ENCODE measurements around the gene ESM1. TPM values are rescaled to one million over a fixed set of nuclear protein-coding genes. Genes with fewer than 3 reads are reported as not detected.

ESM1 gene
- total and polyA plus RNA-seq, 2 donors (not counting 1 experiment from before 2014, with no cell fraction given) = not detected

DNA sequence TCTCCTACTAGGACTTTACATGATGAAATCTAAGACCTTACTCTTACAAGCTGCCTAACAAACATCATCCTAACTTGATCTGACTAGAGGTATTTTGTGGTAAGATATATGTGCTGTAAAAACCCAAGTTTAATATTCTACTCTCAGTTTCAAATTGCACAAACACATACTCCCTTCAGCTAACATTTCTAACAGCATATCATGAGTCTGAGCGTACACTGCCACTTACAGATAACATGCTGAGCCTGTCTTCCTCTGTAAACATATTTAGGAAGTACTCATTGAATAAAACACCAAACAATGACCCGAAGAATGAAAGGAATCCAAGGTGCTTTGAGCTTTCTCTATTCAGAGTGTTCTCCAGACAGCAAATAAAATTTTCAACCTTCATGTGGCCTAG is 7.9 kb upstream of the ESM1 start:
- intact Hi-C loops (cut with micrococcal nuclease) = no loop called here
- Mint-ChIP-seq H3K4me3 (no peak overlapping the region), H3K27ac (no peak overlapping the region), H3K4me1 (no peaks in the 10 kb centered on the region), H3K27me3 (peaks cover 6% of the 10 kb centered on the region), H3K9me3 (ENCODE audit: insufficient read depth) (no peaks in the 10 kb centered on the region)
- WGBS (ENCODE audit: insufficient coverage) = no CpG with 5 or more reads among the region's 2 CpGs
- Histone ChIP-seq H3K27ac (ENCODE audit: low read length in 2 of 2) (no peak overlapping the region), H3K79me2 (ENCODE audit: control insufficient read depth, insufficient read depth, low read length) (no peaks in the 10 kb centered on the region), H3K9me3 (ENCODE audit: control extremely low read depth in 1 of 3, control insufficient read depth in 2 of 3, insufficient read depth in 1 of 3, low read length in 2 of 3) (no peaks in the 10 kb centered on the region), H3K4me1 (ENCODE audit: control insufficient read depth in 2 of 2, insufficient read depth in 2 of 2, low read length in 2 of 2) (no peaks in the 10 kb centered on the region), H3K27me3 (replicated peaks in 1 of 4; ENCODE audit: control extremely low read depth in 1 of 4, control insufficient read depth in 3 of 4, insufficient read depth in 4 of 4, low read length in 3 of 4) (no peaks in the 10 kb centered on the region), H4K20me1 (ENCODE audit: control insufficient read depth, insufficient read depth, low read length, poor library complexity, severe bottlenecking) (no peaks in the 10 kb centered on the region), H3K4me2 (replicated peaks; ENCODE audit: low read depth, low read length, poor library complexity, severe bottlenecking) (no peak overlapping the region), H2AFZ (ENCODE audit: insufficient read depth, low read depth, low read length, poor library complexity, severe bottlenecking) (no peak overlapping the region), H3K9ac (ENCODE audit: low read length) (no peak overlapping the region), H3K4me3 (ENCODE audit: control extremely low read depth in 1 of 5, extremely low read depth in 1 of 5, insufficient read depth in 1 of 5, low read depth in 2 of 5, low read length in 4 of 5) (no peak overlapping the region), H3K36me3 (replicated peaks in 1 of 2; ENCODE audit: control extremely low read depth in 1 of 2, control insufficient read depth in 1 of 2, extremely low read depth in 1 of 2, insufficient read depth in 2 of 2, low read length in 1 of 2) (no peaks in the 10 kb centered on the region)
- TF ChIP-seq EZH2 (IDR thresholded peaks at IDR 0.05; ENCODE audit: borderline replicate concordance, insufficient read depth, low read depth, low read length, poor library complexity, severe bottlenecking) = no peak
- TF ChIP-seq, protein P1, sequence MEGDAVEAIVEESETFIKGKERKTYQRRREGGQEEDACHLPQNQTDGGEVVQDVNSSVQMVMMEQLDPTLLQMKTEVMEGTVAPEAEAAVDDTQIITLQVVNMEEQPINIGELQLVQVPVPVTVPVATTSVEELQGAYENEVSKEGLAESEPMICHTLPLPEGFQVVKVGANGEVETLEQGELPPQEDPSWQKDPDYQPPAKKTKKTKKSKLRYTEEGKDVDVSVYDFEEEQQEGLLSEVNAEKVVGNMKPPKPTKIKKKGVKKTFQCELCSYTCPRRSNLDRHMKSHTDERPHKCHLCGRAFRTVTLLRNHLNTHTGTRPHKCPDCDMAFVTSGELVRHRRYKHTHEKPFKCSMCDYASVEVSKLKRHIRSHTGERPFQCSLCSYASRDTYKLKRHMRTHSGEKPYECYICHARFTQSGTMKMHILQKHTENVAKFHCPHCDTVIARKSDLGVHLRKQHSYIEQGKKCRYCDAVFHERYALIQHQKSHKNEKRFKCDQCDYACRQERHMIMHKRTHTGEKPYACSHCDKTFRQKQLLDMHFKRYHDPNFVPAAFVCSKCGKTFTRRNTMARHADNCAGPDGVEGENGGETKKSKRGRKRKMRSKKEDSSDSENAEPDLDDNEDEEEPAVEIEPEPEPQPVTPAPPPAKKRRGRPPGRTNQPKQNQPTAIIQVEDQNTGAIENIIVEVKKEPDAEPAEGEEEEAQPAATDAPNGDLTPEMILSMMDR (IDR thresholded peaks at IDR 0.05) = no peak
- DNase-seq (no peak), ATAC-seq (ENCODE audit: low read depth) (no peak)
- ChIA-PET POLR2A (no interaction called here), CTCF (no interaction called here)

DNA sequence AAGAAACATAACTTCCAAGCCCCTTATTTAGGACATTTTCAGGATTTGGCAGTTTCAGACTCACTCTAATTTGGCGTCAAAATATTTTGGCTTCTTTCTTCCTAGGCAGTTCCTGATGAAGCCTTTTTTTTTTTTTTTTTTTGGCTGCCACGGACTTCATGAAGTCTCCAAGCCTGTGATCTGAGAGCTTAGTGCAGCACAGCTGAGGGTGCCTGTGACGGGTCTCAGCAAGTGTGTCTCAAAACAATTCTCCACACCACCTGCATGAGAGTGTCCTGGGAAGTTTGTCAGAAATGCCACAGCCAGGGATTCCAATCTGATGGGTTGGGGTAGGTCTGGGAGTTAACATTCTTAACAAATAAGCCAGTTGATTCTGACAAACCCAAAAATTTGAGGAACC is 6.0 kb upstream of the ESM1 start:
- TF ChIP-seq EZH2 (IDR thresholded peaks at IDR 0.05; ENCODE audit: borderline replicate concordance, insufficient read depth, low read depth, low read length, poor library complexity, severe bottlenecking) = no peak
- TF ChIP-seq, protein P1 (IDR thresholded peaks at IDR 0.05) = no peak
- intact Hi-C loops (cut with micrococcal nuclease) = no loop called here
- Histone ChIP-seq H3K9ac (ENCODE audit: low read length) (no peak overlapping the region), H3K79me2 (ENCODE audit: control insufficient read depth, insufficient read depth, low read length) (no peaks in the 10 kb centered on the region), H3K27me3 (replicated peaks in 1 of 4; ENCODE audit: control extremely low read depth in 1 of 4, control insufficient read depth in 3 of 4, insufficient read depth in 4 of 4, low read length in 3 of 4) (no peaks in the 10 kb centered on the region), H3K4me3 (ENCODE audit: control extremely low read depth in 1 of 5, extremely low read depth in 1 of 5, insufficient read depth in 1 of 5, low read depth in 2 of 5, low read length in 4 of 5) (no peak overlapping the region), H3K9me3 (ENCODE audit: control extremely low read depth in 1 of 3, control insufficient read depth in 2 of 3, insufficient read depth in 1 of 3, low read length in 2 of 3) (no peaks in the 10 kb centered on the region), H3K4me2 (replicated peaks; ENCODE audit: low read depth, low read length, poor library complexity, severe bottlenecking) (no peak overlapping the region), H3K36me3 (replicated peaks in 1 of 2; ENCODE audit: control extremely low read depth in 1 of 2, control insufficient read depth in 1 of 2, extremely low read depth in 1 of 2, insufficient read depth in 2 of 2, low read length in 1 of 2) (no peaks in the 10 kb centered on the region), H3K4me1 (ENCODE audit: control insufficient read depth in 2 of 2, insufficient read depth in 2 of 2, low read length in 2 of 2) (no peaks in the 10 kb centered on the region), H2AFZ (ENCODE audit: insufficient read depth, low read depth, low read length, poor library complexity, severe bottlenecking) (no peak overlapping the region), H3K27ac (ENCODE audit: low read length in 2 of 2) (no peak overlapping the region), H4K20me1 (ENCODE audit: control insufficient read depth, insufficient read depth, low read length, poor library complexity, severe bottlenecking) (no peaks in the 10 kb centered on the region)
- WGBS (ENCODE audit: insufficient coverage) = 100% methylated on average over 1 of the region's 3 CpGs
- ATAC-seq (ENCODE audit: low read depth) (no peak), DNase-seq (no peak)
- H3K4me1 Mint-ChIP-seq = no peaks in the 10 kb centered on the region
- ChIA-PET CTCF (no interaction called here), POLR2A (no interaction called here)
- H3K27me3 Mint-ChIP-seq = peaks cover 4% of the 10 kb centered on the region
- no peak overlapping the region for H3K27ac Mint-ChIP-seq
- no peak overlapping the region for H3K4me3 Mint-ChIP-seq
- H3K9me3 Mint-ChIP-seq (ENCODE audit: insufficient read depth) = no peaks in the 10 kb centered on the region
